T-helper 1 cell (primary cell): ENCODE measurements around the gene CSN1S1.
"Not testable (repeated sequence)": the region's sequence is repeated elsewhere in the genome, so short reads cannot be mapped to it uniquely, and the experiment has no call there.

Source experiments
- DNase-seq, 5 donors: peaks; one replicate each; pipeline ENCODE4 v3.0.0-alpha.2; 2012 to 2020
- total RNA-seq, 4 donors: gene quantifications; one replicate each; lab custom pipeline; 2026; lab: John Stamatoyannopoulos, UW

The CSN1S1 gene, protein sequence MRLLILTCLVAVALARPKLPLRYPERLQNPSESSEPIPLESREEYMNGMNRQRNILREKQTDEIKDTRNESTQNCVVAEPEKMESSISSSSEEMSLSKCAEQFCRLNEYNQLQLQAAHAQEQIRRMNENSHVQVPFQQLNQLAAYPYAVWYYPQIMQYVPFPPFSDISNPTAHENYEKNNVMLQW
- total RNA-seq: 0 reads per million in 4 donors

DNA sequence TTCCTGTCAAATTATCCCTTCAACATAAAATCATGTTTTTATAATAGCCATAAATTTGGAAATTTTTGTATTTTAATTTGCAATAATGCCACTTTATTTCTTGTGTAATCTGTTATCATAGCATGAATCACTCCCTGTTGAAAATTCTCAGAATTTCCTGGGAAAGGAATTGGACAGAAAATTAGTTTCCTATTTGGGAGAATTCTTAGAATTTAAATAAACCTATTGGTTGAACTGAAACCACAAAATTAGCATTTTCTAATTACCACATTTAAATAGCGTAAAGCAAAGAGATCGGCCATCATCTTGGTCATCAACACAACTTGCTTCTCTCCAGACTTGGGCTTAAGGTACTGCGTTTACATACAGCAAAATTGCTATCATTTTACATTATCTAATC is at the start of gene CSN1S1:
Gene CSN1S1, plus strand, starts transcription at position 301 of the 400 bp plus-strand sequence. CDS start 1,488 bp downstream, outside the sequence.
- no peak for DNase-seq

DNA sequence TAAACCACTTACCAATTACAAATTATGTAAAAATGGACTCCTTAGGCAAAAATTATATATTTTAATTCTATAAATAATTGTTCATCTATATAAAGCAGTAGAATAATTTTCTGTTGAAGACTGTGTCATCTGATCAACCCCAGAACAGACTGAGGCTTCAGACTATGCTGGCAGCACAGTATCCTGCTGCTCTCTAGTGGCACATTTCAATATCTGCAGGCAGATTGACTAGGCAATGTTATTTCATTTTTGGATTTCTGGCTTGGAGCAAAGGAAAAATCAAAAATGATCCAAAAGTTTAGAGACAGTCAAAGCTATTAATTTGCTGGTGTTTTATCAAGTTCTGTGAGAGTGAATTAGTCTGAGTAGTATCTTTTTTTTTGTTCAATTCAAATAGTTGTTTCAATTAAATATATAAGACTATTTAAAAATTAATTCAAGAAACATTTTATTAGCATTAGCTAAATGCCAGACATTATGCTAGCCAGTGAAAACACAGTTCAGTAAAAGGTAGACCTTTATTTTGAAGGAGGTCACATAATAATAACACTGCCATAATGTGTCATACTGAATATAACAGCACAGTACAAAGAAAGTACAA is 49.6 kb upstream of the CSN1S1 start:
- DNase-seq: peak in 2 of 5 donors; percentile 3 to 11

DNA sequence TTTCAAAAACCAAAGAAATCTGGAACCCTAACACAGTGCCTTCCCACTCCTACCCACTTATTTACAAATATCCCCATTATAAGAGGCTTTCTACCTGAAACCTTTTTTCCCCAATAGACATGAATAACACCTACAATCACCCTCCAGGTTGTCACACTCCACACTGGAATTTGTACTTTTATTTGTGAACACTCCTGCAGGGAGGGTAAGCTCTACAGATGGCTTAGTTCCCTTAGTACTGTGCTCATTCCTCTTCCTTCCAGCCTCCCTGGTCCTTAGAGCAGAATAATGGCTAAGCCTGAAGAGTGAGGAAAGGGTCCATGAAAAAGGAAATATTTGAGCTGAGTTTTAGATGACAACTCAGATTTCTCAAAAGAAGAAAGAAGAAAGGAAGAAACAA is 48.7 kb upstream of the CSN1S1 start:
- DNase-seq: no peak

DNA sequence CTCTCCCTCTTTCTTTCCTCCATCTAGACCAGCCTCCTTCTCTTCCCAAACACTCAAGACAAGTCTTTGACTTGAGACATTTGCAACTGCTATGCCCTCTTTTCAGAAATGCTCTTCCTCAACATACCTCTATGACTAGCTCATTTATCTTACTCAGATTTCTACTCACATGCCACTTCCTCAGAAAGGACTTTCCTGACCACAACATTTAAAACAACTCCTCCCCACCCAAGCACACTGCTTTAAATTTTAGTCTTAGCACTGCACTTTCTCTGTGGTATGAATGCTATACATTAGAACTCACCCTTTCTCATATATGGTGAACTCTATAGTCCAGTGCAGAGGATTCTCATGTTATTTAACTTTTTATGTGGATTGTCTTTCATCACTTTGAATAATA is 42.5 kb upstream of the CSN1S1 start:
- no peak for DNase-seq

DNA sequence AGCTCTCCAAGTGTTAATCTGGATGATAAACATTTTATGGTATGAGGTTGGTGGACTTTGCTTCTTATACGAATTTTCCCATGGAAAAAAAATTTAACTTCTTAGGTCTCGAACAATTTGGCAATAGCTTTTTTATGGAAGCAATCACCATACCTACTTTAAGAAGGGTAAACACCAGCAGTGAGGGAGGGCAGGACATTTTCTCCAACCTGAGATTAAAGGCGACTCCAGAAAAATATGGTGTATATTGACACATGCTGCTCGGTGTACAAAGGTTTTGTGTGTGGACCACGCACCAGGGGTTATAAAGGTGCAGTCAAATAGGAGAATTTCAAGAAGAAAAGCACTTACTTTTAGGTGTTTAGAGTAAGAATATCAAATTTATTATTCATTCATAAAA is 36.7 kb upstream of the CSN1S1 start:
- no peak for DNase-seq

DNA sequence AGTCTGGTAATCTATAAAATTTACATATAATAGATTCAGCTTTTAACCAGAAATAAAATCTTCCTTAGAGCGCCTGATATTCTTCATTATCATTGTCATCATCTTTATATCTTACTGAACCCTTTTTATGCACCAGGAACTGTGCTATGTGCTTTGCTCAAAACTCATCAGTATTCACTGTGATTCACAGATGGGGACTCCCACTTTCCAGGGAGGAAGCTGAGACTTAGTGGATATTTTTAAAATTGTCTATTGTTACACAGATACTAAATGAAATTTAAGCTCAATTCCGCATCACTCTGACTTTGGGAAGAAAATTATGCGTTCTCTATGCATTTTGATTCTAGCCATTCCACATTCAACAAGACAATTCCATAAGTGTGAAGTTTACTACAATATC is 36.1 kb upstream of the CSN1S1 start:
- no peak for DNase-seq

DNA sequence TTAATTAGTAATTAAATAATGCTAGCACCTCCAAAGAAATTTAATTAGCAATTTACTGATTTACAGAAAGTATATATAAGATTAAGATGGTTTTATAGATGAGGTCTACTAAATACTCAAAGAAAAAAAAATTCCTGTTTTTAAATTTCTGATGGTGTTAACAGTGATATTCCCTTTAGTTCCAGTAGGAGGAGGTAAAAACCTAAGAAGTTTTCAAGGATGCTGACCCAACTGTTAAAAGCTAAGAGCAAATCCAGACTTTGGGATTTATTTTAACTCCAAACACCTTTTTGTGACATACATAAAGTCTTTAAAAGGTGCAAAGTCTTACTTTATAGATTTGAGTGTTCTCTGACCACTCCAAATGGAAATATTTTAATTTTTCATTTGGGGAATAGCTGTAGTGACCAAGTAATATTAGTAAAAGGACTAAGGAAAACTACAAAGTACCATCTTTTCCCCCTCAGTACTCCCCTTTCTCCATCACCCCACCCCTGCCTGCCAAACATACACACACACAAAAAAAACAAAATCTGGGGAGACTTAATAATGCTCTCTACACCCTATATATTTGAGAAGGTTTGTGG is 34.2 kb upstream of the CSN1S1 start:
- DNase-seq: no peak

DNA sequence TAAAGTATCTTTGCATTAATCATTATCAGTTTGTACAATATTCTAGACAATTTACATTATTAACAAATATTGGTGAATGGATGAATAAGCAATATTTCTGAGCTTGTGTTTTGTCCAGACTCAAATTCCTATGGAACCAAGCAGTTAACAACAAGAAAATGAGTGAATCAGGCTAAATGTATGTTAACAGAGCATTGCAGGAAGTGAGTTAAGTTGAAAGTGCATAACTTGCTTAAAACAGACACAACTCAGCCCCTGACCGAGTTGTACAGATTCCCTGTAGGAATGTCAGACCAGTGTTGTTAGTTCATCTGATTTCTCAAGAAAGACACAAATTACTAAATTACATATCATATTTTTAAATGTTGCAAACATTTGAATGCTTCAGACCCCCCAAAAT is 23.7 kb upstream of the CSN1S1 start:
- DNase-seq: no peak

DNA sequence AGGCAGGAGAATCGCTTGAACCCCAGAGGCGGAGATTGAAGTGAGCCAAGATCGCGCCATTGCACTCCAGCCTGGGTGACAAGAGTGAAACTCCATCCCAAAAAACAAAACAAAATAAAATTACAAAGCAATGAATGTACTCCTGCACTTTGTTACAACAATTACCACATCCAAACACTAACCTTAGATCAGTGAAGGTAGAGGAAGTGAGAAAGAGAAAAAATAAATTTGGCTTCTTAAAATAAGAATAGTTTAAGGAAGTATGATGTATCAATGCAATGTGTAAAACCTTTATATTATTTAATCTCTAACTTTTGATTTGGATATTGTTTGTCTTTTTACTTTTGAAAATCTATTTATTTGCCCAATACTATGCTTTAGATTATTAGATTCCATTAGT is 21.7 kb upstream of the CSN1S1 start:
- no peak for DNase-seq

DNA sequence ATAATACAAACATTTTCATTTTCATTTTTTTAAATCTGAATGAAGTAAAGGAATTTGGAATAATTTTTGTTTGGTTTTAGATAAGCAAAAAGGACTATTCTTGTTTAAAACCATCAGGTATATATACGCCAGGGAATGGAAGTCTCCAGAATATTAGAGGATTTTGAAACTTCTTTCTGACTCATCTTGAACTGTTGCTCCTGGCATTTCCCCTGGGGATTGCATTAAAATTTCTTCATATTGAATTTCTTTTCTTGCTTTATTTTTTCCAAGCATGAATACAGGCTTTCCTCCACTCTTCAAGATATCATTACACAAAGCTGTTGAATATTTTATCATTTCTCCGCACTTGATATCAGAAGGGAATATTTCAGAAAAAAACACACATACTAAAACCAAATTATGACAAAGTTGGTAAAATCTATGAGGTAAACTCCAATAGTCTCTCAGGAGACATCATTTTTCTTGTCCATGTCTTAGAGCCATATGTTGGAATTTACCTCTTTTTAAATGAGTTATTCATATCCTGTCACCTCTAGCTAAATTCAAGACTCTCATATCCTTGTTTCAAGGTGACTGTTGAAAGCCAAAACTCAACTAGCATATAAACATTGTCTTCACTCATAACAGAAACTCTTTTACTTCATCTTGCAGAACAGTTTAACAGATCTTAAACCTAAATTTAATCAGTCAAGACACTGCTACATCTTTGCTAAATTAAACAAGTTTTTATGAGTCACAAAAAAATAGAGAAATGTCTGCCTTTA is 20.7 kb upstream of the CSN1S1 start:
- DNase-seq: peak in 1 of 5 donors; percentile 2

DNA sequence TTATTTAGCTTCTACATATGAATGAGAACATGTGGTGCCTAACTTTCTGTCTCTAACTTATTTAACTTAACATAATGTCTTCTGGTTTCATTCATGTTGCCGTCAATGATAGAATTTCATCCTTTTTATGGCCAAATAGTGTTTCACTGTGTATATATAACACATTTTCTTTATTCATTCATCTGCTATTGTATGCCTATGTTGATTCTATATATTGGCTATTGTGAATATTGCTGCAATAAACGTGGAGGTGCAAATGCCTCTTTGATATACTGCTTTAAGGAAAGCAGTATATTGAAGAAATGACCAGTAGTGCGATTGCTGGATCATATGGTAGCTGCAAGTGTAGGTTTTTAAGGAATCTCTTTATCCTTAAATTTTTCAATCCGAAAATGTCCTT is 10.0 kb upstream of the CSN1S1 start:
- DNase-seq: no peak

DNA sequence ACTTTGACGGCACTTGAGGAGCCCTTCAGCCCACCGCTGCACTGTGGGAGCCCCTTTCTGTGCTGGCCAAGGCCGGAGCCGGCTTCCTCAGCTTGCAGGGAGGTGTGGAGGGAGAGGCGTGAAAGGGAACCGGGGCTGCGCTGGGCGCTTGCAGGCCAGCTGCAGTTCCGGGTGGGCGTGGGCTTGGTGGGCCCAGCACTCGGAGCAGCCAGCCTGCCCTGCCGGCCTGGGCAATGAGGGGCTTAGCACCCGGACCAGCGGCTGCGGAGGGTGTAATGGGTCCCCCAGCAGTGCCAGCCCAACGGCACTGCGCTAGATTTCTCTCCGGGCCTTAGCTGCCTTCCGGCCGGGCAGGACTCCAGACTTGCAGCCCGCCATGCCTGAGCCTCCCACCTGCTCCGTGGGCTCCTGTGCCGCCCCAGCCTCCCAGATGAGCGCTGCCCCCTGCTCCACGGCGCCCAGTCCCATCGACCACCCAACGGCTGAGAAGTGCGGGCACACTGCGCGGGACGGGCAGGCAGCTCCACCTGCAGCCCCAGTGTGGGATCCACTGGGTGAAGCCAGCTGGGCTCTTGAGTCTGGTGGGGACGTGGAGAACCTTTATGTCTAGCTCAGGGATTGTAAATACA is 7.0 kb upstream of the CSN1S1 start:
- DNase-seq: not testable (repeated sequence)

DNA sequence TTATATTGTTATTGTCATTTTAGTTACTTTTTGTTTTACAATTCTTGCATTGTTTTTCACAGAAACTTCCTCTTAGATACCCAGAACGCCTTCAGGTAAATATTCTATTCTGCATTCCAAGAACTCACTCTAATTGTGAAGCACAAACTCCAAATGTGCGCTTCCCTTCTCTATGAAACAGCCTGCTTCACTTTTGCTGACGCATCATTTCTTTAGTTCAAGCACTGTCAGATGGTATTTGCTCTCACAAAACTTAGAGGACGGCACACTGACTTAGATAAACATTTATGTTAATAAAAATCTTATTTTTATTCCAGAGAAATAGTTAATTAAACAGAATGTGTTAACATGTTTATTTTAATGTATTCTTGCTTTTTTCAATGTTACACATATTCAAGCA is 3.3 kb downstream of the CSN1S1 start:
- DNase-seq: no peak

DNA sequence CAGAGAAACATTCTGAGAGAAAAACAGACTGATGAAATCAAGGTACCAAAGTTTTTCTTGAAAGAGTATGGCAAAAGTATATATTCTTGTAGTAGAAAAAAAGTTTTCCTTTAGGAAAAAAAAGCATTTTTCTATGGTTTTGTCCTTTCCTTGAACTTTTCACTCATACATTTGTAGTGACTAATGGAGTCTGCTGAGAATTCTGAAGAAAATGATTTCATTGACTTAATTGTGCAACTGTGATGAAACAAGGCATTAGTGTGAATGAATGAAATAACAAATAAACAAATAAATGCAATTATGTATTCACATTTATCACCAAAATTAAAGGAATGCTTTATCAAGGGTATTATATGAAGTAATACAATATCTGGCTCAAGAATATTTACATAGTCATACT is 5.7 kb downstream of the CSN1S1 start:
- DNase-seq: no peak

DNA sequence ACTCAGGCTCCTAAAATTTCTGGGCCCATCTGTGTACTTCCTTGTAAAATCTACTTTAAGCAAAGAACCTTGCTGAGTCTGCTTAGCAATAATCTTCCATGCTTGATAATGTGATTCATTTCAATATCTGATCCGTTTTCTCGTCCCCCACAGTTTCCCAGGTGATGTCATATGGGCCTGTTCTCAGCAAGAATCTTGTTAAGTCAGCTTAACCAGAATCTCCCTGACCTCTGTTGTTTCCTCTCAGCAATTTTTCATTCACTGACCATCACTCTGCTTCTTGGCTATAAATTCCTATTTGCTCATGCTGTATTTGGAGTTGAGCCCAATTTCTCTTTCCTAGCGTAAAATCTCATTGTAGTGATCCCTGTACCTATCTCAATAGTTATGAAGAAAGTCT is 20.7 kb downstream of the CSN1S1 start:
- DNase-seq: no peak

DNA sequence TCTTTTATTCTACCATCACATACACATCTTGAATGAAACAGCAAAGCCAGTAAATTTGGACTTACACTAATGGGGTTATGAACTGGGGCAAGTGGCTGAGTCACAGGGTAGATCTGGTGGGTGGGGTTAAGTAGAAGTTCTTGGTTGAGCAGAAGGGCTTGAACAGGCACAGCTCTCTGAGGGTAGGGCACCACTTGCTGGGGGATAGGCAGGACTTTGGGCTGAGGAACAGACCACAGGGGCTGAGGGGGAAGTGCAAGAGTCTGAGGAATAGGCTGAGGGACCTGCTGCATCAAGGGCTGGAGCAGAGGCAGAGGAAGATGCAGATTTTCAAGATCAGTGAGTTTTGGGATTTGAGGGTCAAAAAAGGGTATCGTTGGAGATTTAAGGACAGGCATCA is 26.3 kb downstream of the CSN1S1 start:
- DNase-seq: no peak

DNA sequence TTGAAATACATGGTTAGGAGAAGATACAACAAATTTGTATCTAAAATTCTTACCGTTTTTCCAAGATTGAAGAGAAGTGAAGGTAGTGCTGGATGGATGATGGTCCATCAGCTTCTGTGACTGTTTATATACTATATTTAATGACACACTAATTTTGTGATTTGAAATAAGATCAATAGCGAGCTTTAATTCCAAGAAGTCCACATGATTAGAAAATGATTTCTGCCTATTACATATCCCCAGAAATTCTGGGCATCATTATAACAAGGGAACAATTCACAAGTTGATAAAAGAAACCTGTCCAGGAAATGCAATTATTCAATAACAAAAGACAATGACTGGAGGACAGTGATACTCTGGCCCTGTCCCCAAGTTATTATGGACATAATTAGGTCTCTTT is 34.8 kb downstream of the CSN1S1 start, which contains the start of gene CSN2:
Gene CSN2, minus strand, starts transcription at position 101 of the 400 bp plus-strand sequence. CDS start 4,733 bp downstream, outside the sequence.
- no peak for DNase-seq

DNA sequence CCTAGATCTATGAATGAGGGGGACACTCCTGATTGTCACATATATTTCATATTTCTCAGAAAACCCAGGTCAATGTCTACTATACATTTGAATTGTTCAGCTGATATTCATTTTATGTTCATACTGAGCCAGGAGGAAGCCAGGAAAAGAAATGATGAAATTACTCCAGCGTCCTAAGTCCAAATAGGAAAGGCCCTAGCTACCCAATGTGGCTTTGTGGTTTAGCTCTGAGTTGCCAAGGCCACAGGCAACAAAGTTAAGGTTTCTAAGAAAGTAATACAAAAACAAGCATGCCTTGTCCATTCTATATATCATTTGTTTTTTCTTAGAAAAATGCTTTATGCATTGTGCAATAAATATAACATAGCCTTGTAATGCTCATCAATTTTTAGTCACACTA is 39.2 kb downstream of the CSN1S1 start:
- DNase-seq: no peak

DNA sequence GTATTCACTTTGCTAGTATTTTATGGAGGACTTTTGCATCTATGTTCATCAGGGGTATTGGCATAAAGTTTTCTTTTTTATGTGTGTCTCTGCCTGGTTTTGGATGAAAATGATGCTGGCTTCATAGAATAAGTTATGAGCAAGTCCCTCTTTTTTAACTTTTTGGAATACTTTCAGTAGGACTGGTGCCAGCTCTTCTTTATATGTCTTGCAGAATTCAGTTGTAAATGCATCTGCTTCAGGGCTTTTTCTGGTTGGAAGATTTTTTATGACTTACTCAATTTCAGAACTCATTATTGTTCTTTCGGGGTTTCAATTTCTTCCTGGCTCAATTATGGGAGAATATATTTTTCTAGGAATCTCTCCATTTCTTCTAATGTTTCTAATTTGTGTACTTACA is 43.8 kb downstream of the CSN1S1 start:
- no peak for DNase-seq

DNA sequence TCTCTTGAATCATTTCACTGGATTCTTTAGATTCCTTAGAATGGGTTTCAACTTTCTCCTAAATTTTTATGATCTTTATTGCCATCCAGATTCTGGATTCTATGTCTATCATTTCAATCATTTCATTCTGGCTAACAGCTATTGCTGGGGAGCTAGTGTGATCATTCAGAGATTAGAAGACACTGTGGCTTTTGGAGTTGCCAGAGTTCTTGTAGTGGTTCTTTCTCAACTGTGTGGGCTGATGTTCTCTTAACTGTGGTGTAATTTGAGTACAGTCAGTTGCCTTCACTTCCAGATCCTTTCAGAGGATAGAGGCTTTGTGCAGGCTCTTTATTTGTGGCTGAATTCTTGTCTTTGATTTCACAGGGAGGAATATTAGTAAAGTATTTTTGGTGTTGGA is 46.7 kb downstream of the CSN1S1 start:
- no peak for DNase-seq

DNA sequence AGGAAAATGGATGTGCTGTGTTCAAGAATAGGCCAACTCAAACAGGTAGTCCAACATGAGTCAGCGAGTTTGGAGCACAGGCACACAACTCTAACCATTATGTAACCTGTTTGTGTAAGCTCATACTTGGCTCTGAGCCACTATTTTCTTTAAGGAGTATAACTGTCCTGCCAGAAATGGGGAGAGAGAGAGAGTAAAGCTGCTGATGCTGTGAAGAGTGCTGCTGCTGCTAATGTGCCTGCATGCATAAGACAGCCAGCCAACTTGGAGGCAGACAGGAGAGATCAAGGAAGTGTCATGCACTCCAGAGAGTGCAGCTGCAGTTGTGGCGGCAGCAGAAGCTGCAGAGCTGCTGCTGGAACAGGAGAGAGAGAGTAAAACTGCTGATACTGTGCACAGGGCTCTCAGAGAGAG is 53.2 kb downstream of the CSN1S1 start:
- DNase-seq: peak in 1 of 5 donors; percentile 1

DNA sequence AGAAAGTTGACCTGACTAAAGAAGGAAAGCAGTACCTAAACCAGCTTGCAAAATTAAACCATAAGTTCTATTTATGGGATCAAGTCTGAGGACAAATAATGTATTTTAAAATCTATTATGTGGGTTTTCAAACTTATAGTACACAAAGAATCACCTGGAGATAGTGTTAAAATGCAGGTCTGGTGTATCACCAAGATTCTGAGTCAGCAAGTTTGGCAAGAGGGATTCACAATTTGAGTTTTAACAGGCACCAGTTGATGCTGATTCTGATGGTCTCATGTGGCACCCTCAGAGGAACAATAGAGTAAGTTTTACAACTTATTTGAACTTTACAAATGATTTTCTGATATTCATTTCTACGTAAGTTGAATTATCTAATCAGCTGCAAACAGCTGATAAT is 55.8 kb downstream of the CSN1S1 start:
- no peak for DNase-seq

DNA sequence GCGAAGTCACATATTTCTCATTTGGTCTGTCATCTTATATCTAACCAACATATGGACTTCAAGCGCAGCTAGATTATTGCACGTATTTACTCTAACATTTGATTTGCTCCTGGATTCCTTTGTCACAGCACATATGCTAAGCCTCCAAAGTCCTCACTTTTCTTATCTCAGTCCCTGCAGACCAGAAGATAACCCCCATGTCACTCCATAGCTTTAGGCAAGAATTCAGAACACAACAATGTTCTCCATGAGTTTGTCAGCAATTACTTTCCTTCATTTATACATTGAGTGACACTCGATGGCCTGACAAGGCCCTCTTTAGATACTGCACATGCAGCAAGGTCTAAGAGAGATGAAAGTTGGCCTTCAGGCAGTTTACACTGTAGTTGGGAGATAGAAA is 60.1 kb downstream of the CSN1S1 start:
- DNase-seq: no peak
